Prostate gland (tissue), 2 donors: Measurements from ENCODE around the gene GLRX5.

Experiments
- POLR2A ChIP-seq: fragments of 450-650 bp; IDR thresholded peaks from one replicate; pipeline ENCODE4 v1.6.1; 2016; ENCODE audit warnings: antibody characterized with exemption, mild to moderate bottlenecking
- TF ChIP-seq, protein P1 (sequence below), 4 experiments: fragments of 200-600 bp in 2 of 4; fragments of 450-650 bp in 2 of 4; sonication (generic) in 2 of 4; IDR thresholded peaks; 1 replicate in 3 of 4; 2 replicates in 1 of 4; pipeline ENCODE4 v1.5.1; 2016 to 2019; ENCODE audit warnings: antibody characterized with exemption in 4 of 4, mild to moderate bottlenecking in 2 of 4, moderate library complexity in 2 of 4

DNA sequence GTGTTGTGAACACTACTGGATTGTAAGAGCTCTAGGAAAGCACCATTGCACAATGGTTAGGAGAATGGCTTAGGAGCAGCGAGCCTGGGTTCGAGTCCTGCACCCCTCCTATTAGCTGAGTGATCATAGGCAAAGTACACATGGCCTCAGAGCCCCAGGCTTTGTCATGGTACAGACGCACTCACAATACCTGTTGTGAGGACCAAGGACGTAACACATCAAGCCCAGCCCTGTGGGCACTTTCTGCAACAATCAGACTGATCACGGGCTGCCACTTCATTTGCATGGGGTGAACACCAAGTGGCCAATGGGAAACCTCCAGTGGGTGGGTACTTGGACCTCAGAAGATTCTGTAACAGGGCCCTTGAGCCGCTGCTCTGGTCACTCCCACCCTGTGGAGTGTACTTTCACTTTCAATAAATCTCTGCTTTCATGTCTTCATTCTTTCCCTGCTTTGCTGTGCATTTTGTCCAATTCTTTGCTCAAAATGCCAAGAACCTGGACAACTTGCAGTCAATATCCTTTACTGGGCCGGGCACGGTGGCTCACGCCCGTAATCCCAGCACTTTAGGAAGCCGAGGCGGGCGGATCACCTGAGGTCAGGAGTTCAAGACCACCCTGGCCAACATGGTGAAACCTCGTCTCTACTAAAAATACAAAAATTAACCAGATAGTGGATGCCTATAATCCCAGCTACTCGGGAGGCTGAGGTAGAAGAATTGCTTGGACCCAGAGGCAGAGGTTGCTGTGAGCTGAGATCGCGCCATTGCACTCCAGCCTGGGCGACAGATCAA lies 28.2 kb downstream of the GLRX5 start:
- no peak for TF ChIP-seq POLR2A
- TF ChIP-seq, protein P1, sequence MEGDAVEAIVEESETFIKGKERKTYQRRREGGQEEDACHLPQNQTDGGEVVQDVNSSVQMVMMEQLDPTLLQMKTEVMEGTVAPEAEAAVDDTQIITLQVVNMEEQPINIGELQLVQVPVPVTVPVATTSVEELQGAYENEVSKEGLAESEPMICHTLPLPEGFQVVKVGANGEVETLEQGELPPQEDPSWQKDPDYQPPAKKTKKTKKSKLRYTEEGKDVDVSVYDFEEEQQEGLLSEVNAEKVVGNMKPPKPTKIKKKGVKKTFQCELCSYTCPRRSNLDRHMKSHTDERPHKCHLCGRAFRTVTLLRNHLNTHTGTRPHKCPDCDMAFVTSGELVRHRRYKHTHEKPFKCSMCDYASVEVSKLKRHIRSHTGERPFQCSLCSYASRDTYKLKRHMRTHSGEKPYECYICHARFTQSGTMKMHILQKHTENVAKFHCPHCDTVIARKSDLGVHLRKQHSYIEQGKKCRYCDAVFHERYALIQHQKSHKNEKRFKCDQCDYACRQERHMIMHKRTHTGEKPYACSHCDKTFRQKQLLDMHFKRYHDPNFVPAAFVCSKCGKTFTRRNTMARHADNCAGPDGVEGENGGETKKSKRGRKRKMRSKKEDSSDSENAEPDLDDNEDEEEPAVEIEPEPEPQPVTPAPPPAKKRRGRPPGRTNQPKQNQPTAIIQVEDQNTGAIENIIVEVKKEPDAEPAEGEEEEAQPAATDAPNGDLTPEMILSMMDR (IDR thresholded peaks at IDR 0.05): no peak
